ENCODE data around the gene DNAH6.

- TF ChIP-seq YY1 (IDR thresholded peaks at IDR 0.05; ENCODE audit: low read depth, low read length) (no peak), NFYB (IDR thresholded peaks at IDR 0.05; ENCODE audit: insufficient read depth, low read depth, low read length) (no peak), FOXK2 (IDR thresholded peaks at IDR 0.05) (no peak), POLR2A (IDR thresholded peaks at IDR 0.05; ENCODE audit: low read depth, low read length) (no peak), MTA2 (IDR thresholded peaks at IDR 0.05; ENCODE audit: low read depth) (no peak)
Observed at GRCh38 chr2:84690225-84690624, 173.9 kb downstream of the DNAH6 start.

All from GM12878 (cell line).